Fibroblast of lung (primary cell): ENCODE data around the gene ITGBL1.

Experiments used
- EZH2 ChIP-seq: IDR thresholded peaks from 2 replicates; pipeline ENCODE4 v1.5.1; 2012; ENCODE audit warnings: low read length, control low read depth, mild to moderate bottlenecking; ENCODE audit errors: missing control alignments
- TF ChIP-seq, protein P1 (sequence below), 2 donors: IDR thresholded peaks in 1 of 2; conservative IDR thresholded peaks in 1 of 2; 1 replicate in 1 of 2; 2 replicates in 1 of 2; pipeline ENCODE4 v1.5.1; 2011 to 2012; ENCODE audit warnings: low read length in 2 of 2, control low read depth in 1 of 2, inconsistent platforms in 1 of 2, low read depth in 1 of 2, mild to moderate bottlenecking in 1 of 2

DNA sequence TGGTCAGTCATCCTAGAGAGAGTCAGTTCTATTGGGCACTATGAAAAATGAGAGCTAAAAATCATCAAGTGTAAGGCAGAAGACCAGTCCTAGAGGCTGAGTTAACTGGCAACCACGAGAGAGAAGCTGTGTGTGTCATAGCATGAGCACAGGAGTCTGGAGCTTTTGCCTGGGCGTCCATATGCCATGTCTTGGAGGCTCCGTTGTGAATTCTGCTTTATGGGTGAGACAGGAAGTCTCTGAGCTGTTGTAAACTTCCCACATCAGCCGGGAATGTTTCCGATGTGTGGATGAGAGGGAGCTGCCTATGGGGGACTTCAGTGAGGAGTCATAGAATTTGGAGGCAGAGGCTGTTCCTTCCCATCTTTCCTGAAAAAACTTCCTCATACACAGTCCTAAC lies 120.0 kb downstream of the ITGBL1 start:
- TF ChIP-seq, protein P1, sequence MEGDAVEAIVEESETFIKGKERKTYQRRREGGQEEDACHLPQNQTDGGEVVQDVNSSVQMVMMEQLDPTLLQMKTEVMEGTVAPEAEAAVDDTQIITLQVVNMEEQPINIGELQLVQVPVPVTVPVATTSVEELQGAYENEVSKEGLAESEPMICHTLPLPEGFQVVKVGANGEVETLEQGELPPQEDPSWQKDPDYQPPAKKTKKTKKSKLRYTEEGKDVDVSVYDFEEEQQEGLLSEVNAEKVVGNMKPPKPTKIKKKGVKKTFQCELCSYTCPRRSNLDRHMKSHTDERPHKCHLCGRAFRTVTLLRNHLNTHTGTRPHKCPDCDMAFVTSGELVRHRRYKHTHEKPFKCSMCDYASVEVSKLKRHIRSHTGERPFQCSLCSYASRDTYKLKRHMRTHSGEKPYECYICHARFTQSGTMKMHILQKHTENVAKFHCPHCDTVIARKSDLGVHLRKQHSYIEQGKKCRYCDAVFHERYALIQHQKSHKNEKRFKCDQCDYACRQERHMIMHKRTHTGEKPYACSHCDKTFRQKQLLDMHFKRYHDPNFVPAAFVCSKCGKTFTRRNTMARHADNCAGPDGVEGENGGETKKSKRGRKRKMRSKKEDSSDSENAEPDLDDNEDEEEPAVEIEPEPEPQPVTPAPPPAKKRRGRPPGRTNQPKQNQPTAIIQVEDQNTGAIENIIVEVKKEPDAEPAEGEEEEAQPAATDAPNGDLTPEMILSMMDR (conservative IDR thresholded peaks at IDR 0.05 in 1 of 2, IDR thresholded peaks at IDR 0.05 in 1 of 2; ENCODE audit: low read depth in 1 of 2, low read length in 2 of 2): no peak
- TF ChIP-seq EZH2: no peak
